Right lobe of liver (tissue), 6 donors: ENCODE results near the gene MCM6. TPM values are rescaled to one million over a fixed set of nuclear protein-coding genes. Genes with fewer than 3 reads are reported as not detected.
A peak's percentile ranks its signal among the peaks of the same experiment; 100 is the strongest.
"Not testable (repeated sequence)": the region's sequence is repeated elsewhere in the genome, so short reads cannot be mapped to it uniquely, and the experiment has no call there.

ENCODE experiments used
- ATAC-seq, 4 donors: fragments of 200-7000 bp; cut with Tn5 transposase; one replicate each; pipeline ENCODE4 v1.9.1; 2020; ENCODE audit warnings: mild to moderate bottlenecking in 4 of 4, moderate library complexity in 4 of 4
- DNase-seq, 3 donors: peaks; one replicate each; pipeline ENCODE4 v3.0.0-alpha.2; 2020
- H3K27ac ChIP-seq, 3 donors: fragments of 200-600 bp; one replicate each; pipeline ENCODE4 v1.8.0; 2022
- H3K27me3 ChIP-seq, 2 donors: fragments of 200-600 bp; one replicate each; pipeline ENCODE4 v1.8.0; 2022
- H3K36me3 ChIP-seq, 4 donors: fragments of 200-600 bp; sonication (generic) in 1 of 4; one replicate each; pipeline versions ENCODE4 v1.5.1 to v1.8.0; 2017 to 2022; ENCODE audit warnings: control low read depth in 1 of 4
- H3K4me1 ChIP-seq, 4 donors: fragments of 200-600 bp; sonication (generic) in 1 of 4; one replicate each; pipeline versions ENCODE4 v1.5.1 to v1.8.0; 2017 to 2022; ENCODE audit warnings: control low read depth in 1 of 4
- H3K4me3 ChIP-seq, 3 donors: fragments of 200-600 bp; one replicate each; pipeline ENCODE4 v1.8.0; 2022
- H3K9me3 ChIP-seq, 4 donors: fragments of 200-600 bp; sonication (generic) in 1 of 4; one replicate each; pipeline versions ENCODE4 v1.5.1 to v1.8.0; 2017 to 2022; ENCODE audit warnings: control low read depth in 1 of 4
- CTCF ChIP-seq, 4 donors: fragments of 200-600 bp in 3 of 4; fragments of 450-650 bp in 1 of 4; IDR thresholded peaks; one replicate each; pipeline versions ENCODE4 v1.5.1 to v1.8.0; 2016 to 2022; ENCODE audit warnings: antibody characterized with exemption in 4 of 4, mild to moderate bottlenecking in 2 of 4
- POLR2A ChIP-seq: fragments of 450-650 bp; IDR thresholded peaks from one replicate; pipeline ENCODE4 v1.6.1; 2017; ENCODE audit warnings: antibody characterized with exemption, mild to moderate bottlenecking
- WGBS: methylation state at CpG from one replicate; pipeline ENCODE4 v1.1.6; 2018; ENCODE audit warnings: low coverage, low lambda C conversion rate; ENCODE audit not compliant: insufficient coverage; ENCODE audit errors: missing lambda C conversion rate; 5-methylcytosine and 5-hydroxymethylcytosine counted together
- intact Hi-C, 2 donors: fragments of 100-400 bp; cut with DNase I; formaldehyde crosslinking; loops; one replicate each; pipeline versions ENCODE4 v1.11.2 to v1.14.1; 2022
- total RNA-seq, 6 experiments: library from RNA; depleted of rRNA in 2 of 6; stranded (reverse); fragments of >200 nt in 2 of 6; fragmentation: NEBNext Ultra II Directional in 3 of 6; extraction: Animal tissue kit (Norgen Biotek cat#: 25700) in 3 of 6; gene quantifications; one replicate each; pipeline versions ENCODE4 v1.1.0 to v1.2.4, GENCODE V29; 2016 to 2023
- donor health status: DM: no; HTN: yes; CAD: no.
- donor health status: DM: no; HTN: no; CAD: no.
- donor health status: DM: no; HTN: no; CAD: no.
- donor health status: DM: no; HTN: yes; CAD: no.
- donor health status: DM: no; HTN: yes; CAD: no.

Gene MCM6
- total RNA-seq, 6 experiments from 2014 or later = 1.5 to 13.2 (median 4.7) TPM

GRCh38 chr2:135890835-135891234, 14.6 kb upstream of the MCM6 start:
- WGBS = 45% methylated on average over 6 of the region's 6 CpGs
- H3K4me3 ChIP-seq = no peak overlapping the region
- no peaks in the 10 kb centered on the region for H3K9me3 ChIP-seq
- no peaks in the 10 kb centered on the region for H3K27me3 ChIP-seq
- H3K36me3 ChIP-seq = no peaks in the 10 kb centered on the region
- ATAC-seq (peak in 2 of 4 donors; percentile 27 to 34), DNase-seq (no peak)
- no peak for TF ChIP-seq CTCF (IDR thresholded peaks at IDR 0.05)
- no peak for TF ChIP-seq POLR2A
- H3K27ac ChIP-seq = no peak overlapping the region
- intact Hi-C loops = no loop called here
- H3K4me1 ChIP-seq = no peaks in the 10 kb centered on the region

- WGBS = 83% methylated on average over 4 of the region's 4 CpGs
- H3K4me1 ChIP-seq = no peaks in the 10 kb centered on the region
- TF ChIP-seq CTCF (IDR thresholded peaks at IDR 0.05) (no peak), POLR2A (no peak)
- H3K9me3 ChIP-seq = no peaks in the 10 kb centered on the region
- H3K4me3 ChIP-seq = no peak overlapping the region
- no peak overlapping the region for H3K27ac ChIP-seq
- ATAC-seq (no peak), DNase-seq (no peak)
- H3K36me3 ChIP-seq = no peaks in the 10 kb centered on the region
- intact Hi-C loops = no loop called here
- no peaks in the 10 kb centered on the region for H3K27me3 ChIP-seq
Observed at GRCh38 chr2:135890149-135890548, 13.9 kb upstream of the MCM6 start.

- 52% methylated on average over 4 of the region's 5 CpGs for WGBS
- H3K4me1 ChIP-seq, H3K27me3 ChIP-seq, H3K27ac ChIP-seq, H3K4me3 ChIP-seq, ATAC-seq, DNase-seq, H3K36me3 ChIP-seq, H3K9me3 ChIP-seq, intact Hi-C loops: not testable (repeated sequence)
Observed at GRCh38 chr2:135888587-135888986, 12.3 kb upstream of the MCM6 start.

GRCh38 chr2:135885709-135886108, 9.5 kb upstream of the MCM6 start:
- intact Hi-C loops = no loop called here
- H3K36me3 ChIP-seq = no peaks in the 10 kb centered on the region
- no peak overlapping the region for H3K4me3 ChIP-seq
- no peaks in the 10 kb centered on the region for H3K9me3 ChIP-seq
- no peaks in the 10 kb centered on the region for H3K27me3 ChIP-seq
- no peak for TF ChIP-seq CTCF (IDR thresholded peaks at IDR 0.05)
- no peak for TF ChIP-seq POLR2A
- ATAC-seq (no peak), DNase-seq (no peak)
- H3K27ac ChIP-seq = no peak overlapping the region
- no peaks in the 10 kb centered on the region for H3K4me1 ChIP-seq
- WGBS = 75% methylated on average over 2 of the region's 4 CpGs

- Histone ChIP-seq H3K4me3 (no peak overlapping the region), H3K9me3 (no peaks in the 10 kb centered on the region), H3K36me3 (no peaks in the 10 kb centered on the region), H3K27ac (no peak overlapping the region), H3K27me3 (no peaks in the 10 kb centered on the region), H3K4me1 (no peaks in the 10 kb centered on the region)
- intact Hi-C loops = no loop called here
- ATAC-seq = no peak
- TF ChIP-seq POLR2A (no peak), CTCF (IDR thresholded peaks at IDR 0.05) (no peak)
- DNase-seq = no peak
- WGBS = 66% methylated on average over 3 of the region's 3 CpGs
Observed at GRCh38 chr2:135882415-135882814, 6.2 kb upstream of the MCM6 start.

- 82% methylated on average over 5 of the region's 15 CpGs for WGBS
- H3K27ac ChIP-seq, H3K4me1 ChIP-seq, DNase-seq, H3K27me3 ChIP-seq, intact Hi-C loops, H3K36me3 ChIP-seq, H3K9me3 ChIP-seq: not testable (repeated sequence)
- H3K4me3 ChIP-seq = peak overlapping the region in 2 of 3 donors; percentile 62 to 84
- ATAC-seq = peak in 2 of 4 donors; percentile 1 to 3
Observed at GRCh38 chr2:135876770-135877169, 527 bp upstream of the MCM6 start.
